Activated T-cell treated with anti-CD3 and anti-CD28 coated beads, Interleukin-2, amount 50 U/mL, for 48 hours (primary cell): Measurements from ENCODE around the gene EVI2A.

Experiments used
- DNase-seq, 2 experiments: peaks; one replicate each; pipeline ENCODE4 v3.0.0-alpha.2; 2020

Gene EVI2A

DNA sequence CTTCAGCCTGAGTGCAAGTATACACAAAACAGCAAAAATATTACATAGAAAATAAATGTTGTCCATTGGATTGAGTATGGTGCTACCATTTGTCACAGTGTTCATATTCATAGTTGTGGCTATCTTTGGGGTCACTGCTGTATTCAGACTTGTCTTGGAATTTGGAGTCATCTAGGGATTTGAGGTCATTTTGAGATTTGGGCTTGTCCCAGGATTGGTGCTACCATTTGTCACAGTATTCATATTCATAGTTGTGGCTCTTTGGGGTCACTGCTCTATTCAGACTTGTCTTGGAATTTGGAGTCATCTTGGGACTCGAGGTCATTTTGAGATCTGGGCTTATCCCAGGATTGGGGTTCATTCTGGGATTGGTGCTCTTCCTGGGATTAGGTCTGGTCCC lies 49.2 kb downstream of the EVI2A start:
- DNase-seq: no peak

DNA sequence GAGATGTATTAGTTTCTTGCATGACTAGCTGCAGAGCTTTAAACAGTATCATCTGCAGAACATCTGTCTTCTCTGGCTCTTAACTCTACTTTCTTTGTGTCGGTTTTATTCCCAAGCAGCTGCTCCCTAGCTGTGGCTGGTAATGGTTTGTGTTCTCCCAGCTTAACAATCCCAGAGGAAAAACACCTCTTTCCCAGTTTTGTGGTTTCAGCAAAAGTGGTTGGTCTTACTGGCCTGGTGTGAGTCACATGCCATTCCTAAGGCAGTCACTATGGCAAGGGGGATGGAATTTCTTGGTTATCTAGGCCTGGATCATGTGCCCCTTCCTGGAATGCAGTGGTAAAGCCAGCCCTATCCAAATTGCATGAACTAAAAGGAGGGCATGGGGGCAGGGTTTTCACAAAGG lies 51.8 kb downstream of the EVI2A start:
- DNase-seq: no peak

DNA sequence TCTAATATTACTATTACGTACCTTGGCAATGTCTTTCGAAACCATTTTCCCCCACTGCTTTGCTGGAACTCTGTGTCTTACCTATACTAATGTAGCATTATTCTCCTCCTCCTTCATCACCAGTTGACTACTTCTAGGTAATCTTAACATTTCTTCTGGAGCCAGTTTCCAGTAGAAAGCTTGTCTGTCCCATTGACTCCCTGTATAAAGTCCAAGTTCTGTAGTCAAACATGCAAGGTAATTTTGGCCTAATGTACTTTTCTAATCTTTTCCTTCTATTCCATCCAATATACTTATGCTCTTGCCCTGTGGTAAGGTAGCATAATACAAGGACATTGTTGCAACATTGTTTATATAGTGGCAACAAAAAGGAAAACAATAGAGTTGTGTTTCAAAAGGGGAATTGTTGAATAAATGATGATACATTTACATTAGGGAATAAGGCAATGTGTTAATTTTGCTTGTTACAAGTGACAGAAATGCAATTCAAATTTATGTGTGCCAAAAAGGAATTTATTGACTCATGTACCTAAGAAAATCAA lies 52.3 kb downstream of the EVI2A start:
- no peak for DNase-seq
